HK-2 (cell line): Measurements from ENCODE around the gene XAB2.

Source experiments
- DNase-seq: peaks from one replicate; pipeline ENCODE4 v3.0.0-alpha.2; 2018; ENCODE audit not compliant: unreplicated experiment

The XAB2 gene

DNA sequence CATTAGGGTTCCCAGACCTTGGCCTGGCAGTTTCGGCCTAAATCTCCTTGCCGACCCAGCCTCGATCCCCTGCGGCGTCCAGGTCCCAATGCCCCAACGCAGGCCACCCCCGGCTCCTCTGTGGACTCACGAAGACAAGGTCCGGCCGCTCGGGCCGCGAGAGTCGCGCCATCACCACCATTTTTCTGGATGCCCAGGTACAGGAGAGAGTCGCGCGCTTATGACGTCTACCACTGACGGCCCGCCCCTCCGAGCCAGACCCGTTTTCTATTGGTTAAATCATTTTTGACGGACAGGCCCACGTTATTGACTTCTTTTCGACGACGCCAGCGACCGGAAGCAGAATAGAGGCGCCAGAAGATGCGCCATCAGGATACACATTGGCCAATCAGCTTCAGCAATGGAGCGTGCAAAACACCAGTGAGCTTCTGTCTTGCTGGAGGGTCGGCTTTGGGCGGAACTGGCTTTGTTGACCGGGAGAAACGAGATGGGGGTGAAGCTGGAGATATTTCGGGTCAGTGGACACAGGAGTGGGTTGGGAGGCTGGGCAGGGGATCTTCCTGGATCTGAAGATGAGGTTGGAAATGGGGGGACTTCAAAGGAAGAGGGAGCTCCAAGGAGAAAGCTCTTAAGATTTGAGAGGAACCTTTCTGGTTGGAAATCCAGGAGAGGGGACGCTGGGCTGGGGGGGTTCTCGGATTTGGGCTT is at the start of gene XAB2, which contains the start of gene PET100:
Gene XAB2, minus strand, starts transcription at position 199 of the 708 bp plus-strand sequence. Its CDS starts 18 bp downstream, at position 181.
Gene PET100, plus strand, starts transcription at position 447 of the 708 bp plus-strand sequence. Its CDS starts 41 bp downstream, at position 488.
- peak; percentile 97 for DNase-seq

GRCh38 chr19:7677669-7678311 is 48.4 kb upstream of the XAB2 start:
- DNase-seq: no peak

DNA sequence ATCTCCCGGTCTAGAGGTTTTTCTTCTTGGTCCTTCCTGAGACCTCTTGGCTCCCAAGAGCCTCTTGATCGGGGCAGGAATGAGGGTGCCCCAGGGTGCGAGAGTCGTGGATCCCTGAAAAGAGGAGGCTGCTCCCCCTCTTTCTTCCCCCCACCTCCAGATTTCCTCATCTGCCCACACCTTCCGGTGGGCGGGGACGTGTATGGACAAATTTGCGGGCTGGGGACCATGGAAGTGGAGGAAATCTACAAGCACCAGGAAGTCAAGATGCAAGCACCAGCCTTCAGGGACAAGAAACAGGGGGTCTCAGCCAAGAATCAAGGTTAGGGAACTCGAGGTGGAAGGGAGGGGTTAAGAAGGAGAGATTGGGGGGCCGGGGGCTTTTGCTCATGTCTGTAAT is 47.5 kb upstream of the XAB2 start, which contains the start of gene MCEMP1:
Gene MCEMP1, plus strand, starts transcription at position 237 of the 400 bp plus-strand sequence. Its CDS starts 31 bp downstream, at position 268.
- no peak for DNase-seq

DNA sequence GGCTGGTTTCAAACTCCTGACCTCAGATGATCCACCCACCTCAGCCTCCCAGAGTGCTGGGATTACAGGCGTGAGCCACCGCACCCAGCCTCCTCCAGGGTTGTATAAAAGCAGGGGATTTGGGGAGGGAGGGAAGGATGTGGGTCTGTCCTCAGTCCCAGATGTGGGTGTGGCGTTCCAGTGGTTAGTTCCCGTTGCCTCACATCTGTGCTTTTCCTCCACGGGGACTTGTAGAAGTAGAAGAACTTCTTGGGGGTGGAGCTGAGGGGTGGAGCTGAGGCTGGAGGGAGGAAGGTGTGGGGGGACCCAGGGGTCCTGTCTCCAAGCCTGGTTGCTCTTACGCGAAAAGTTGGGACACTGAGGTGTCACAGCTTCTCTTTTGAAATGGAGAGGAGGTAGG is 47.0 kb upstream of the XAB2 start:
- no peak for DNase-seq

DNA sequence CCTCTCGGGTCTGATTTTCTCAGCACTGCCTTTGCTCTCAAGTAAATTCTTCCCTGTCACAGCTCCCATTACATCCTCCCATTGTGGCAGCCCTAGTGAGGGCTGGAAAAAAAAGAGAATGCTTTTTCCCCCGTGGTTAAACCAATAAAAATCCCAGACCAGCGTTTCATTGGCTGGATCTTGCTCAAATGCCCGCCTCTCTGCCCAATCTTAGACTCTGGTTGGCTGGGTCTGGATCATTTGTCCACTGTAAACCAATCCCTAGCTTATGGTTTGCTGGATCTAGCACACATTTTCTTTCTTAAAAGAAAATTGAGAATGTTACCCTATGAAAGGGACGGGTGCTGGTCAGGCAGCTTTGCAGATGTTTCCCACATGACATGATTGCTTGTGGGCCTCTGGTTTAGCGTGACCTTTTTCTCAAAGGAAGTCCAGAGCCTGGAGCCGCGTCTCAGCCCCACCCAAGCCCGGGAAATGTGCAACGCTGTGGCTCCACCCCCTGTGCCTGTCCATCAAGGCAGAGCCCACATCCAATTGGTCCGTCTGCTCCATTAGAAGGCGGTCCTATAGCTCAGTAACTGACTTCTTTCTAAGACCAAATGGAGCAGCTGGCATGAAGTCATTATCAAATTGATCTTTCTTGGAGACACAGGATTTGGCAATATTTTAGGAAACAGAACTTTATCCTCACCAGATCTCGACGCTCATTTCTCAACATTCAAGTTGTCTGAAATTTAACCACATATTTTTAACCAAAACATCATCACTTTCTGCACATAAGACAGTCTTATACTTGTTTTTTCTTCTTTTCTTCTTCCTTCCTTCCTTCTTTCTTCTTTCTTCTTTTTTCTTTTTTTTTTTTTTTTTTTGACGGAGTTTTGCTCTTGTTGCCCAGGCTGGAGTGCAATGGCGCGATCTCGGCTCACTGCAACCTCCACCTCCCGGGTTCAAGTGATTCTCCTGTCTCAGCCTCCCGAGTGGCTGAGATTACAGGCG is 45.0 kb upstream of the XAB2 start:
- DNase-seq: peak; percentile 35

GRCh38 chr19:7672522-7672921 is 43.2 kb upstream of the XAB2 start:
- no peak for DNase-seq

DNA sequence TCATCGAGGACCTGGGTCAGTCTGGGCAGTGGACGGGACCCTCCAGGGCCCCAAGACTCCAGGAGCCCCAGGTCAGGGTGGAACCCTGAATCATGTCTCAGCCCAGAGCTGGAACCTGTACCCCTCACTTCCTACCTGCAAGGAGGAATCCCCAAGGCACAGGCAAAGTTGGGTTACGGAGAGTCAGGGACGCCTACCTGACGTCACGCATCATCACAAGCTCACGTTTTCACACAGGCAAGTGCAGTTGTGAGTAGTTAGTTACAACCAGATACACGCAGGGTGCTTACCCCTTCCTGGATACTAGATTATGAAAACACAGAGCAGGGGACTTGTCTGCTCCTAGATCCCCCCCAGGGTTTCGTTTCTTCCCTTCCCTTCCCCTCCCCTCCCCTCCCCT is 41.4 kb upstream of the XAB2 start:
- no peak for DNase-seq

GRCh38 chr19:7670150-7670783 is 40.9 kb upstream of the XAB2 start:
- DNase-seq: no peak

DNA sequence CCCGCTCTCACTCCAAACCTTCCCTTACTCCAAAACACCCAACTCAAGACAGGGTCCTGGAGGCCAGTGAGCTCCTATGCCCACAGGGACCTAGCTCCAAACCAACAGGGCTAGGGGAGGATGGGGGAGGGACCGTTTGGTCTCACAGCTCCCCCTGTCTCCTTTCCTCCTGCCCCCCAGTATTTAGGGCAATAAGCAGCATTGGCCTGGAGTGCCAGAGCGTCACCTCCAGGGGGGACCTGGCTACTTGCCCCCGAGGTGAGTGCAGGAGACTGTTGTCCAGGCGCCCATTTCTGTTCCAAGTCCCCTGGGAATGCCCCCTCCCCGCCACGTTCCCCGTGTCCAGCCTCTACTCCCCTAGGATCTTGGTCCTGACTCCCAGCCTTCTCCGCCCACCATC is 40.3 kb upstream of the XAB2 start:
- no peak for DNase-seq

DNA sequence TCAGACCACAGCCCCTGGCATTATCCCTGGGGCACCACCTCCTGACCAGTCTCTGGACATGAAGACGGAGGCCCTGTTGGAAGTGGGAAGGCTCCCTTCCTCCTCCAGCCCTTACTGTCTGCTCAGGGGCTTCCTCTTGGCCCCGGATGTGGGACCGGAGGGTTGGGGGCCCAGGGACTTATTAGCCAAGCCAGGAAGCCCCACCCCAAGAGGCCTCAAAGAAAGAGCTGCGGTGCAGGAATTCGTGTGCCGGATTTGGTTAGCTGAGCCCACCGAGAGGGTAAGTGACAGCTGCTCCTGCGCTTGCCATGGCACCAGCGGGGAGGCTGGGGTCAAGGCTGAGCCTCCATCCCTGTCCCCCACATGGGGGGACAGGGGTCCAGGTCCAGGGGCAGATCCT is 39.5 kb upstream of the XAB2 start, which contains the start of gene RETN:
Gene RETN, plus strand, starts transcription at position 208 of the 400 bp plus-strand sequence. CDS start 278 bp downstream, outside the sequence.
- DNase-seq: no peak

DNA sequence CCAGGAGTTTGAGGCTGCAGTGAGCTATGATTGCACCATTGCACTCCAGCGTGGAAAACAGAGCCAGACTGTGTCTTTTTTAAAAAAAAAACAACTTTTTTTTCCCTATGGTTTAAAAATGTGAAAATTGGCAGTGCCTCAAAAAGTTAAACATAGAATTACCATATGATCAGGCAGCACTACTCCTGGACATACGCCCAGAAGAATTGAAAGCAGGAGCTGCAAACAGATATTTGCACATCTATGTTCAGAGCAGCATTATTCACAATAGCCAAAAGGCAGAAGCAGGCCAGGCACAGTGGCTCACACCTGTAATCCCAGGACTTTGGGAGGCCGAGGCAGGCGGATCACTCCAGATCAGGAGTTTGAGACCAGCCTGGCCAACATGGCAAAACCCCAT is 35.7 kb upstream of the XAB2 start:
- DNase-seq: no peak

DNA sequence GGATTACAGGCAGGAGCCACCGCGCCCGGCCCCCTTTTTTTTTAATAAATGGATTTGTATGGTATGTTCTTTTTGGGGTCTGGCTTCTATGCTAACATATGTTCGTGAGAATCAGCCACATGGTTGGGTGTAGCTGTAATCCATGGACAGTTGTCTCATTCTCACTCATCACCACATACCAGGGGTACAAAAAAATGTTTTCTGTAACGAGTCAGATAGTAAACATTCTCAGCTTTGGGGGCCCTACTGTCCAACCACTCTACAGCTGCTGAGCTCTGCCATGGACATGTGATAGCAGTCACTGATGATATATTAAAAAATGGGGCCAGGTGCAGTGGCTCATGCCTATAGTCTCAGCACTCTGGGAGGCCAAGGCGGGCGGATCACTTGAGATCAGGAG is 34.4 kb upstream of the XAB2 start:
- no peak for DNase-seq

- no peak for DNase-seq
These were observed 33.3 kb upstream of the XAB2 start for GRCh38 chr19:7662657-7663056.

- no peak for DNase-seq
These were observed 32.6 kb upstream of the XAB2 start for GRCh38 chr19:7661744-7662538.

DNA sequence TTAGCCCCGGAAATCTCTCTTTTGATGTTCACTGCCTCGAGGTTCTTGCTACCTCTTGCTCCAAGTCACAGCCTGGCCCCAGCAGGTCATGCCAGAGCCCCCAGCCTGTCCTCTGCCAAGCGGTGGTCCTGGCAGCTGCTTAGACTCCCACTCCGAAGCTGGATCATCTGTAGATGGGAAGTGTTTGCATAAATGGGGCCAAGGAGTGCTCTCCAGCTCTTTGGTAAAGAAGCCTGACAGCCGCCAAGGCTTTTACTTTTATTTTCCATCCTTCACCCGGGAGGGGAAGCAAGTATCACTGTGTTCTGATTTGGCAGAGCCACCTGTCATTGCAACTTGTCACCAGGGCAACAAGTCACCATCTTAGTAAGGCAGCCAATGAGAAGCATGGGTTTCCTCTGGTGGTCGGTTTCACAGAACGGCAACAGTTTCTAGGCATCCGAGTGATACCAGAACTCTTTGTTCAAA is 28.9 kb upstream of the XAB2 start:
- no peak for DNase-seq

DNA sequence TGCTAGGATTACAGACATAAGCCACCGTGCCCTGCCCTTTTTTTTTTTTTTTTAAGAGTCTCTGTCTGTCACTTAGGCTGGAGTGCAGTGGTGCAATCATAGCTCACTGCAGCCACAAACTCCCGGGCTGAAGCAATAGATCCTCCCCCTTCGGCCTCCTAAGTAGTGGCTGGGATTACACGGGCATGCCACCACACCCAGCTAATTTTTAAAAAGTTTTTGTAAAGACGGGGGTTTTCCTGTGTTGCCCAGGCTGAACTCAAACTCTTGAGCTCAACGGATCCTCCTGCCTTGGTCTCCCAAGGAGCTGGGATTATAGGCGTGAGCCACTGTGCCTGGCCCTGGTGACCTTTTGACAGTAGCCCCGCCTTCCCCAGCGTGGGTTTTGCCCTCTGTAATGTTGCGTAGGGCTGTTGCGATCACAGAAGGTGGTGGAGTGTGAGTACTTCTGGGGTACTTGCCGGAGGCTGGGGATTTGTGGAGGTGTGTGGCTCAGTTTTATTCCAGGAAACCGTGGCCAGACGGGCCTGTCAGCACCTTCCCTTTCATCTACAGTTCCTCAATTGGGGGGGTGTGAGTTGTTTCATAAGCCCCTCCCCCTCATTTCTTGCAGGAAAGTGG is 27.9 kb upstream of the XAB2 start:
- no peak for DNase-seq

GRCh38 chr19:7655581-7655980 is 26.2 kb upstream of the XAB2 start:
- no peak for DNase-seq

DNA sequence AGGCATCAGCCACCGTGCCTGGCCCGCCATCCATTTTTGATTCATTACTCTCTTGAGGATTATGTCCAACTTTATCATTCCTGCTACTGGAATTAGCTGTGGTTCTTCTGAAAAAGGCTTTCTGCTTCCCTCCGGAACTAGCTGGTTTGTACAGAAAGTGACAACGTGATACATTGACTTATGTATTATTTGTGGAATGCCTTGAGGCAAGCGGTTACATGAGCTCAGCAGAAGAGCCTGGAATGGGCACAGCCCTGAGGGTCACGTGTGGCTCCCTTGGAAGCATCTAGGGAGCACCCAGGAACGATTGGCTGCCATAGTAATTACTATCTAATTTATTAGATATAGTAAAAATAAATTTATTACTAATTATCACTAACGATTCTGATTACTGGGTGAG is 25.1 kb upstream of the XAB2 start:
- no peak for DNase-seq

DNA sequence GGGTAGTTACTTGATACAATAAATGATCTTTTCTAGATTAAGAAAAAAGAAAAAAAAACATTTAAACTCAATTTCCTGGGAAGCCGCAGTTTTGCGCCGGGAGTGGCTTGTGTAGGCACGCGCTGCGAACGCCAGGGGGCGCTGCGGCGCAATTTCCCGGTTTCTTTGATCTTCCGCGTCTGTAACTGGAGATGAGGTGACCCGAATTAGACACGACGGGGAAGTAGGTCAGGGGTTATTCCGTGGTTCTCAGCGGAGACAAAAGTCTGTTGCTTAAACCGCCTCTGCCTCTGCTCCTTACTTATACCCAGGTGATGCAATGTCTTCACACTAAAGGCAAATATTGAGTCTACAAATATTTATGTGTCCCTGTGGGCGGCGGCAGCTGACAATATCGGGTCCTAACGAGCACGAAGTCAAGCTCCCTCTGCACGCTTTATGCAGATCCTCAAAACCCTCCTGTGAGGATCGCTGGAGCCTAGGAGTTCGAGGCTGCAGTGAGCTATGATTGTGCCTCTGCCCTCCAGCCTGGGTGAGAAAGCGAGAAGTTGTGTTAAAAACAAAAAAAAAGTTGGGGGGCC is 22.8 kb upstream of the XAB2 start:
- peak; percentile 86 for DNase-seq

DNA sequence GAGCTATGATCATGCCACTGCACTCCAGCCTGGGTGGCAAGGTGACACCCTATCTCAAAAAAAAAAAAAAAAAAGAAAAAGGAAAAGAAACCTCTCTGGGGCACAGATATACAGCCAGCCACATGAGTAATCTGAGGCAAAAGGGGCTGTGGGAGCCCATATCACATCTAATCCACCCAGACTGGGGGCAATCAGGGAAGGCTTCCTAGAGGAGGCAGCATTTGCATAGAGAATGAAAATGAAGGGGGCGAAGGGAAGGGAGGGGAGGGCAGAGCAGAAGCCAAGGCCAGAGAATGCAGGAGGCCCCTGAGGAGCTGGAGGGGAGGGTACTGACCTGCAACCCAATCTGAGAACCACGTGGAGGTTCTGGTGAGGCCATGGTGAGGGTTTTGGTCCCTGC is 20.8 kb upstream of the XAB2 start:
- no peak for DNase-seq
